ENCODE measurements around the gene GJA3.

The GJA3 gene

DNA sequence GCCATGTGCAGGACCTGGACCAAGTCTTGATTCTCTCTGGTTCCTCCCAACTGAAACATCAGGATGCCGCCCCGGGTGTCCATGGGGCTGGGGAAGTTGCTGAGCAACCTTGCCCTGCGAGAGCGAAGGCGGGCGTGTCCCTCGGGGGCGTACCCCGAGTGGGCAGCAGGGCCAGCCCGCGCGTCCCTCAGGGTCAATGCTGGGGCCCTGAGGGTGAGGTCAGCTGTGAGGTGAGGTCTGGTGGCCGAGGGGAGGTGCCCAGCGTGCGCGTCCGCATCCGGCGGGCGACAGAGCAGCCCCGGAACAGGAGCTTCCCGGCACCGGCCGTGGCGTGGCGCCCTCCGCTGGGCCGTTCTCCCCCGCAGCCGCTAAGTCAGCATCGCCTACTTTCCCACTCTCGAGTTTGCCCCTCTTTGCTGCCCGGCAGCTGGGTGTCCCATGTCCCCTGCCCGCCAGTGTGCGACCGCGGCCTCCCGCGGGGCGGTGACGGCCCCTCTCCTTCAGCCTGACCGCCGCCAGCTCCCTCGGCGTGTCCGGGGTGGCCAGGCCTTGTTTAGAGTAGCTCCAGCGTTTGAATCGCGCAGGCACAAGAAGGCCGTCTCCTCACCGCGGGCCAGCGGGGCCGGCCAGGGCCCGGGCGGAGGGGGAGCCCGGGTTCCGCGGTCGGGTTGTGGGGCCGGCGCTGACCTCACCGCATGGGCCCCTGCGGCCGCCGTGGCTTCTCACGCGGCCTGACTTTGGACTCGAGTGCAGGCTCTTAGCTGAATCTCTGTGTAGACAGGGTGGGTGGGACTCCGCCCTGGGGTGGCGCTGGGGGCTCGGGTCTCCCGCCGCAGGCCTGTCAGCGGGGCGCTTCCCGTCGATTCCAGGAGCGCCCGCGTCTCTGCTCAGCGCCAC lies 33.0 kb downstream of the GJA3 start:
- H3K27ac ChIP-seq: peak overlapping the region; percentile 81
- TF ChIP-seq ZFX (IDR thresholded peaks at IDR 0.05; ENCODE audit: borderline replicate concordance): no peak
- TF ChIP-seq, protein P1, sequence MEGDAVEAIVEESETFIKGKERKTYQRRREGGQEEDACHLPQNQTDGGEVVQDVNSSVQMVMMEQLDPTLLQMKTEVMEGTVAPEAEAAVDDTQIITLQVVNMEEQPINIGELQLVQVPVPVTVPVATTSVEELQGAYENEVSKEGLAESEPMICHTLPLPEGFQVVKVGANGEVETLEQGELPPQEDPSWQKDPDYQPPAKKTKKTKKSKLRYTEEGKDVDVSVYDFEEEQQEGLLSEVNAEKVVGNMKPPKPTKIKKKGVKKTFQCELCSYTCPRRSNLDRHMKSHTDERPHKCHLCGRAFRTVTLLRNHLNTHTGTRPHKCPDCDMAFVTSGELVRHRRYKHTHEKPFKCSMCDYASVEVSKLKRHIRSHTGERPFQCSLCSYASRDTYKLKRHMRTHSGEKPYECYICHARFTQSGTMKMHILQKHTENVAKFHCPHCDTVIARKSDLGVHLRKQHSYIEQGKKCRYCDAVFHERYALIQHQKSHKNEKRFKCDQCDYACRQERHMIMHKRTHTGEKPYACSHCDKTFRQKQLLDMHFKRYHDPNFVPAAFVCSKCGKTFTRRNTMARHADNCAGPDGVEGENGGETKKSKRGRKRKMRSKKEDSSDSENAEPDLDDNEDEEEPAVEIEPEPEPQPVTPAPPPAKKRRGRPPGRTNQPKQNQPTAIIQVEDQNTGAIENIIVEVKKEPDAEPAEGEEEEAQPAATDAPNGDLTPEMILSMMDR (IDR thresholded peaks at IDR 0.05): peak; percentile 65

DNA sequence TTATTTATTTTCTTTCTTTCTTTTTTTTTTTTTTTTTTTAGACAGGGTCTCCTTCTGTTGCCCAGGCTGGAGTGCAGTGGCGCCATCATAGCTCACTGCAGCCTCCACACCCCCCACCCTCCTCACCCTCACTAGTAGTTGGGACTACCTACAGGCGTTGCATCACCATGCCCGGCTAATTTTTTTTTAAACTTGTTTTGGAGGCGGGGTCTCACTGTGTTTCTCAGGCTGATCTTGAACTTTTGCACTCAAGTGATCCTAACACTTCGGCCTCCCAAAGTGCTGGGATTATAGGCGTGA lies 33.6 kb downstream of the GJA3 start:
- H3K27ac ChIP-seq: peak overlapping the region; percentile 81
- TF ChIP-seq, protein P1 (IDR thresholded peaks at IDR 0.05): no peak
- no peak for TF ChIP-seq ZFX (IDR thresholded peaks at IDR 0.05; ENCODE audit: borderline replicate concordance)

- H3K27ac ChIP-seq: peak overlapping the region; percentile 81
- no peak for TF ChIP-seq ZFX (IDR thresholded peaks at IDR 0.05; ENCODE audit: borderline replicate concordance)
- TF ChIP-seq, protein P1 (IDR thresholded peaks at IDR 0.05): no peak
Measured at GRCh38 chr13:20126541-20127261, 34.2 kb downstream of the GJA3 start.

DNA sequence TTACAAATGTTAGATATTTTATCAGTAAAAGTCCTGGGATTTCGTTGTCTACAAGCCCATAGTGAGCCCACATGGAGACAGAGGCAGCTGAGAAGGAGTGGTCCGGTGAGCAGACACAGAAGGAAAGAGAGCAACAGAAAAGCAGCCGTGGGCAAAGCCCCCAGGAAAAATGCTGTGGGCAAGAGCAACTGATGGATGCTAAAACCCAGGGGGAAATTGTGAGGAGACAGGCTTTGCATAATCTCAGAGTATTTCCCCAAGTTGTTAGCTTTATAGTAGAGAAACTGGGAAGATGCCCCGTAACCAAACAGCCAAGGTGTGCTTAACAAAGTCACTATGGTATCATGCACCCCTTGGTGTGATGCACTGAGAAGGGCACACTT lies 35.1 kb downstream of the GJA3 start:
- TF ChIP-seq, protein P1 (IDR thresholded peaks at IDR 0.05): no peak
- TF ChIP-seq ZFX (IDR thresholded peaks at IDR 0.05; ENCODE audit: borderline replicate concordance): no peak
- H3K27ac ChIP-seq: peak overlapping the region; percentile 25; the same call in 1 of the 2 replicates

DNA sequence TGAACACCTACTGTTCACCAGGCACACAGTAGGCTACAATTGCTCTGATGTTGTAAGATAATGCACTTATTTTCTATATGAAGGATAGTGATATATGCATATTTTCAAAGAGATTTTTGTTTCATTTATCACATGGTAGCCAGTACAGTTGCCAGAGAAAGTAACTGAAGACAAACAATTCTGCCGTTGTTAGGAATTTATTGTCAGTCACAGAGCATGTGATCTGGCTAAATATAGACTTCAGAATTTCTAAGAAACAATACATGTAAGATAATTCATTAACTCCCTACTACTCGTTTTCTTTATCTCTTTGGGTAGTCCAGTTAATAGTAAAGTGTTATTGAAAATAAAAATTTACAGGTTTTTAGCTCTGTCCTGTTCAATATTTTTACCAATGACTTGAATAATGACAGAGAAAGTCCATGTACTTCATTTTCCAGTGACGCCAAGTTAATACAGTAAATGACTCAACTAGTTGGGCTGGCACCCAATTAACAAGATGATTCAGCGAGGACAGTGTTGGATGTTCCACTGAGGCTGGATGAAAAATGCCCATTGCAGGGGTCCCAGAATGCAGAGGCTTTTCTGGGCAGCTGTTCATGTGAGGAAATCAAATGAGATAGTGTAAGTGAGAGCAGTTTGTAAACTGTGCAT lies 35.6 kb downstream of the GJA3 start:
- H3K27ac ChIP-seq: peak overlapping the region; percentile 25; the same call in 1 of the 2 replicates
- TF ChIP-seq, protein P1 (IDR thresholded peaks at IDR 0.05): no peak
- TF ChIP-seq ZFX (IDR thresholded peaks at IDR 0.05; ENCODE audit: borderline replicate concordance): no peak

GRCh38 chr13:20124303-20124702 lies 36.5 kb downstream of the GJA3 start:
- no peak overlapping the region for H3K27ac ChIP-seq
- TF ChIP-seq, protein P1 (IDR thresholded peaks at IDR 0.05): no peak
- TF ChIP-seq ZFX (IDR thresholded peaks at IDR 0.05; ENCODE audit: borderline replicate concordance): no peak
